8988T (cell line): ENCODE measurements around the gene NDUFB4.
"Not testable (repeated sequence)": the region's sequence is repeated elsewhere in the genome, so short reads cannot be mapped to it uniquely, and the experiment has no call there.

ENCODE experiments used
- DNase-seq: peaks from one replicate; pipeline ENCODE4 v3.0.0; 2011

The NDUFB4 gene

GRCh38 chr3:120572027-120572426 is 24.1 kb upstream of the NDUFB4 start:
- DNase-seq: no peak

GRCh38 chr3:120587332-120587975 is 8.7 kb upstream of the NDUFB4 start:
- DNase-seq: no peak

- DNase-seq: no peak
Observed at GRCh38 chr3:120595788-120596115, 384 bp upstream of the NDUFB4 start.

GRCh38 chr3:120596853-120597223 is 702 bp downstream of the NDUFB4 start:
- no peak for DNase-seq

- DNase-seq: no peak
Observed at GRCh38 chr3:120597445-120598049, 1.4 kb downstream of the NDUFB4 start.

- no peak for DNase-seq
Observed at GRCh38 chr3:120599211-120599610, 3.1 kb downstream of the NDUFB4 start.

- DNase-seq: no peak
Observed at GRCh38 chr3:120601554-120601953, 5.4 kb downstream of the NDUFB4 start.

GRCh38 chr3:120602682-120603081 is 6.5 kb downstream of the NDUFB4 start:
- DNase-seq: no peak

- no peak for DNase-seq
Observed at GRCh38 chr3:120604382-120604781, 8.2 kb downstream of the NDUFB4 start.

GRCh38 chr3:120604784-120605183 is 8.6 kb downstream of the NDUFB4 start:
- DNase-seq: no peak

- no peak for DNase-seq
Observed at GRCh38 chr3:120608506-120608905, 12.4 kb downstream of the NDUFB4 start.

- no peak for DNase-seq
Observed at GRCh38 chr3:120614765-120615164, 18.6 kb downstream of the NDUFB4 start.

- DNase-seq: no peak
Observed at GRCh38 chr3:120615847-120616609, 19.9 kb downstream of the NDUFB4 start.

GRCh38 chr3:120616745-120617144 is 20.6 kb downstream of the NDUFB4 start:
- not testable (repeated sequence) for DNase-seq

- DNase-seq: no peak
Observed at GRCh38 chr3:120622457-120622856, 26.3 kb downstream of the NDUFB4 start.

GRCh38 chr3:120622870-120623726 is 27.0 kb downstream of the NDUFB4 start:
- DNase-seq: no peak

GRCh38 chr3:120623727-120624093 is 27.6 kb downstream of the NDUFB4 start:
- DNase-seq: no peak

- no peak for DNase-seq
Observed at GRCh38 chr3:120625159-120625586, 29.0 kb downstream of the NDUFB4 start.

- no peak for DNase-seq
Observed at GRCh38 chr3:120634539-120634938, 38.4 kb downstream of the NDUFB4 start.

GRCh38 chr3:120636795-120637401 is 40.8 kb downstream of the NDUFB4 start:
- no peak for DNase-seq

- no peak for DNase-seq
Observed at GRCh38 chr3:120637851-120638559, 41.9 kb downstream of the NDUFB4 start.

- not testable (repeated sequence) for DNase-seq
Observed at GRCh38 chr3:120638820-120639219, 42.7 kb downstream of the NDUFB4 start.
